Activated CD8-positive, alpha-beta T cell treated with anti-CD3 and anti-CD28 coated beads, Interleukin-2, amount 10 ng/mL, durations not matched to agents 7 days and 5 days (primary cell): Measurements from ENCODE around the gene CPA4. TPM values are rescaled to one million over a fixed set of nuclear protein-coding genes. Genes with fewer than 3 reads are reported as not detected.
A peak's percentile ranks its signal among the peaks of the same experiment; 100 is the strongest.

Experiments
- ATAC-seq: fragments of 150-1000 bp; cut with Tn5 transposase; one replicate; pipeline ENCODE4 v1.10.0; 2021; ENCODE audit warnings: moderate library complexity
- CTCF ChIA-PET: fragments of 350-600 bp; sonication (Branson Sonifier 250); formaldehyde crosslinking; loops from one replicate; lab custom pipeline; 2021; ENCODE audit warnings: antibody characterized with exemption; lab: Charles Lee
- POLR2A ChIA-PET: fragments of 350-600 bp; sonication (Branson Sonifier 250); formaldehyde crosslinking; loops from one replicate; lab custom pipeline; 2021; ENCODE audit warnings: antibody characterized with exemption; lab: Charles Lee
- DNase-seq: peaks from one replicate; pipeline ENCODE4 v3.0.0-alpha.2; 2020
- H3K27ac Mint-ChIP-seq: one replicate; pipeline ENCODE4 v1.8.0; 2021; ENCODE audit warnings: mild to moderate bottlenecking, mixed read lengths
- H3K27me3 Mint-ChIP-seq: one replicate; pipeline ENCODE4 v1.8.0; 2021; ENCODE audit warnings: low read depth, mixed read lengths
- H3K36me3 Mint-ChIP-seq: one replicate; pipeline ENCODE4 v1.8.0; 2021; ENCODE audit warnings: low read depth, mixed read lengths
- H3K4me1 Mint-ChIP-seq: one replicate; pipeline ENCODE4 v1.8.0; 2021; ENCODE audit warnings: low read depth, mixed read lengths
- H3K4me3 Mint-ChIP-seq: one replicate; pipeline ENCODE4 v1.8.0; 2021; ENCODE audit warnings: mild to moderate bottlenecking, mixed read lengths
- H3K9me3 Mint-ChIP-seq: one replicate; pipeline ENCODE4 v1.8.0; 2022; ENCODE audit warnings: mixed read lengths; ENCODE audit not compliant: insufficient read depth
- total RNA-seq, 2 experiments: library from RNA; stranded (reverse); gene quantifications; one replicate each; pipeline ENCODE4 v1.2.3, GENCODE V29; 2021

CPA4 gene
- total RNA-seq, 2 experiments from 2014 or later = not detected

GRCh38 chr7:130268463-130269317 lies 24.3 kb upstream of the CPA4 start:
- ATAC-seq (no peak), DNase-seq (no peak)
- H3K4me1 Mint-ChIP-seq = peaks cover 8% of the 10 kb centered on the region
- H3K4me3 Mint-ChIP-seq = no peak overlapping the region
- no peak overlapping the region for H3K27ac Mint-ChIP-seq
- ChIA-PET CTCF (no interaction called here), POLR2A (no interaction called here)
- no peaks in the 10 kb centered on the region for H3K9me3 Mint-ChIP-seq
- peaks cover 3% of the 10 kb centered on the region for H3K27me3 Mint-ChIP-seq
- H3K36me3 Mint-ChIP-seq = no peaks in the 10 kb centered on the region

- H3K4me3 Mint-ChIP-seq = no peak overlapping the region
- ATAC-seq = no peak
- peaks cover 8% of the 10 kb centered on the region for H3K4me1 Mint-ChIP-seq
Measured at GRCh38 chr7:130269318-130269694, 23.7 kb upstream of the CPA4 start.

DNA sequence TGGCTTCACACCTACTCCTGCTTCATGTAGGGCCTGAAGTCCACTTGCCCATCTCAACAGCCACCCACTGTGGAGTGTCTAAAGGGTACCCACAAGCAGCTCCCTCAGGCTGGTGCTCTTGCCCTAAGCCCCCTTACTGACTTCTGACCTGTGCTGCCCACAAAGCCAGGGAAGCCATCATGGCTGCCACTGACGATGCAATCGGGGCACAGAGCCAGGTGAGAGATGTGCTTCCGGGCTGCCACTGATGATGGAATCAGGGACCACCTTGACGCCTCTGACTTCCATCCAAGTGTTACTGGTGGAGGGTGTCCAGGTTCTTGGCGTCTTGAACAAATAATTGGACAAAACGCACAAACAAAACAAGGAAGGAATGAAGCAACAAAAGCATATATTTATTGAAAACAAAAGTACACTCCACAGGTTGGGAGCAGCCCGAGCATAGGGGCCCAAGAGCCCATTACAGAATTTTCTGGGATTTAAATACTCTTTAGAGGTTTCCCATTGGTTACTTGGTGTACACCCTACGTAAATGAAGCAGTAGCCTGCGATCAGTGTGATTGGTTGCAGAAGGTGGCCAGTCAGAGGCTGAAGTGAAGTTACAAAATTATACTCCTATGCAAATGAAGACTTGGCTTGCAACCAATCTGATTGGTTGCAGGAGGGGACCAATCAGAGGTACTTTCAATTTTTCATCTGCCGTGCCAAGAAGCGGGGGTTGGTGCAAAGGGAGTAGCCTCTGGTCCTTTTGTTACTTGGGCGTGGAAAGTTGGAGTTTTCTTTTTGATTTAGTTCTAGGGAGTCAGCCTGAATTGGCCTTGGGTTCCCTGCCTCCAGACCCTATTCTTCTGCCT lies 21.8 kb upstream of the CPA4 start:
- ATAC-seq = no peak
- POLR2A ChIA-PET = interaction anchor here (0.6 kb wide), 1 partner anchor 146 kb away, joined by 3 read pairs; no protein-coding TSS in a partner anchor

More at GRCh38 chr7:130269318-130269694, 23.7 kb upstream of the CPA4 start:
- Mint-ChIP-seq H3K27me3 (peaks cover 6% of the 10 kb centered on the region), H3K36me3 (no peaks in the 10 kb centered on the region), H3K9me3 (no peaks in the 10 kb centered on the region), H3K27ac (no peak overlapping the region)
- DNase-seq = no peak
- POLR2A ChIA-PET = no interaction called here
- CTCF ChIA-PET = no interaction called here

DNA sequence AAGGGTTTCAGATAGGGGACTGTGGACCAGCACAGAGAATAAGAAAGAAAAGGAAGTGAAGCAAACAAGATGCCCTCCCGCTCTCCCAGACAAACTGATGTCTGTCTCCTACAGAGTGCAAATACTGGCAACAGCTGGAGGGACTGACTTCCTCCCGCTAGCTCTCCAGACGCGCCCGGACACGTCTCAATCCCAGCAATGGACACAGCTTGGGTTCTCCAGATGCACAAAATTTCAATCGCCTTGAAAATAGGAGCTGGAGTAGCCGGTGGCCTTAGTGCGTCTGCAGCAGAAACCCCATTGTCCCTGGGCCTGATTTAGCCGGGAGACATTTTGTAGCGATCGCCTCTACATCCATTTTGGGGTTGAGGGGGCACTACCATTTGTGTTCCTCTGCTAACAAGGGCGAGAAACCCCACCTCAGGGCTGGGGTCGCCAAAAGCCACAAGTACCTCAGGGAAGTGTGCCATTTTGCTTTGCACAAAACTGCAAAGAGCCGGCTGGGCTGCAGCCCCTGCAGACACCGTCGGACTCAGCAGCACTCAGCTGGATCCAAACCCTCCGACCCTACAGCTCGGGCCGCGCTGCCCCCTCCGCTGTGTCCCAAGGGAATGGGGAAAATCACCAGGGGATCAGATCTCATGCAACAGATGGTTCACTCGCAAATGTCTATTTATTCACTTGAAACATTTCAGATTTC lies 20.4 kb upstream of the CPA4 start:
- ATAC-seq (no peak), DNase-seq (no peak)
- ChIA-PET CTCF (no interaction called here), POLR2A (interaction anchor here (0.6 kb wide), 1 partner anchor 84 kb away, joined by 3 read pairs; no protein-coding TSS in a partner anchor)
- H3K9me3 Mint-ChIP-seq = no peaks in the 10 kb centered on the region
- H3K36me3 Mint-ChIP-seq = no peaks in the 10 kb centered on the region
- no peak overlapping the region for H3K4me3 Mint-ChIP-seq
- H3K4me1 Mint-ChIP-seq = peaks cover 8% of the 10 kb centered on the region
- H3K27ac Mint-ChIP-seq = no peak overlapping the region
- peaks cover 6% of the 10 kb centered on the region for H3K27me3 Mint-ChIP-seq

More for the DNA sequence above, 21.8 kb upstream of the CPA4 start:
- DNase-seq = no peak
- Mint-ChIP-seq H3K27ac (no peak overlapping the region), H3K4me3 (no peak overlapping the region), H3K9me3 (no peaks in the 10 kb centered on the region), H3K27me3 (peaks cover 8% of the 10 kb centered on the region), H3K4me1 (peaks cover 8% of the 10 kb centered on the region), H3K36me3 (no peaks in the 10 kb centered on the region)
- CTCF ChIA-PET = no interaction called here

DNA sequence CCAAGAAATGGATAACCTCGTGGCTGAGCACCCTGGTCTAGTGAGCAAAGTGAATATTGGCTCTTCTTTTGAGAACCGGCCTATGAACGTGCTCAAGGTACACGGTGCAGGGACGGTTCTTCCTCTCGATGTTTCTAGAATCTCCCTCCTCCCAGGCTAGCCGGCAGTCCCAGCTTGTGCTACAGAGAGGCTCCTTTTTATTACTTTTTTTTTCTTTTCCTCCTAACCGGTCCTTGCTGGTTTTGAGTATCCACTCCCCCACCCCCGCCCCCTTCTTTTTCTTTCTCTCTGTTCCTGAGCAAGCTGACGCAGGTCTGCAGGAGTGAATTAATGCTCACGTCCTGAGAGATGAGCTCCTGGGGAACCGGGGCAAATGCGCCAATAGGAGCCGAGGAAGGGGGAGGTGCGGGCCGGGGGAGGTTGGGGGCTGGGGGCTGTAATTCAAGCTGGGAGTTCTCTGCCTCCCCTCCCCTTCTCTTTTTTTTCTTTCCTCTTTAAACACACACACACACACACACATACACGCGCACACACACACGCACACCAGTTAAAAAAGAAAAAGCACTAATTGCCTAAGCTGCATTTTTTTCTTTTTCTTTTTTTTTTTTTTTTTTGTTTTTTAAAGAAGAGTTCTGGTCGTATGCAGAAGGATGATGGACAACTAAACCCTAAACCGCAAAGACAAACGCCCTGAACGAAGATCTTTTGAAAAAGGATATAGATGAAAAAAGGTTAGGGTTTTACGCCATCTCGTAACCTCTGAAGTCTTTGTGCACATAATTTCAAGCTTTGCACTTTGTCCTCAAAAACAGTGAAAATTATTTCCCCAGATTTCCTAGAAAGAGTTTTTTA lies 19.7 kb upstream of the CPA4 start:
- POLR2A ChIA-PET = interaction anchor here (0.5 to 0.6 kb wide), 3 partner anchors 83 to 702 kb away, joined by 3 read pairs; no protein-coding TSS in a partner anchor
- Mint-ChIP-seq H3K4me3 (peak overlapping the region; percentile 42), H3K27ac (no peak overlapping the region), H3K4me1 (peaks cover 8% of the 10 kb centered on the region), H3K36me3 (no peaks in the 10 kb centered on the region), H3K9me3 (no peaks in the 10 kb centered on the region), H3K27me3 (peaks cover 6% of the 10 kb centered on the region)
- ATAC-seq (no peak), DNase-seq (peak; percentile 24)
- CTCF ChIA-PET = interaction anchor here (0.6 kb wide), 1 partner anchor 485 kb away, joined by 3 read pairs; no protein-coding TSS in a partner anchor

DNA sequence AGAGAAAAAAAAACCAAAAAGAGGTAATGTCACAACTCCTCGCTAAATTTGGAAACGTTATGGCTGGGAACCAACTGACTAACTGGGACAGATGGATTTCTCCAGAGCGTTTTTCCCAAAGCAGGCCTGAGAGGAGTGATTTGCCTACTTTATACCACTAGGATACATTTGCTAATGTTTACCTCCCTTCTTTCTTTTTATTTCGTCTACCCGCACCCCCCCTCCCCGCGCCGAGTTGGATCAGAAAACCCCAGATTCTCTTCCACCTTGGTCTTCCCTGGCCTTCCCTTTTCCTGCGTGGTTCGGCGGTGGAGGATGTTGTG lies 19.1 kb upstream of the CPA4 start:
- Mint-ChIP-seq H3K9me3 (no peaks in the 10 kb centered on the region), H3K36me3 (no peaks in the 10 kb centered on the region), H3K4me3 (no peak overlapping the region), H3K4me1 (peaks cover 8% of the 10 kb centered on the region), H3K27me3 (peaks cover 6% of the 10 kb centered on the region), H3K27ac (no peak overlapping the region)
- POLR2A ChIA-PET = interaction anchor here (0.5 kb wide), 1 partner anchor 702 kb away, joined by 3 read pairs; no protein-coding TSS in a partner anchor
- DNase-seq (no peak), ATAC-seq (no peak)
- CTCF ChIA-PET = no interaction called here

DNA sequence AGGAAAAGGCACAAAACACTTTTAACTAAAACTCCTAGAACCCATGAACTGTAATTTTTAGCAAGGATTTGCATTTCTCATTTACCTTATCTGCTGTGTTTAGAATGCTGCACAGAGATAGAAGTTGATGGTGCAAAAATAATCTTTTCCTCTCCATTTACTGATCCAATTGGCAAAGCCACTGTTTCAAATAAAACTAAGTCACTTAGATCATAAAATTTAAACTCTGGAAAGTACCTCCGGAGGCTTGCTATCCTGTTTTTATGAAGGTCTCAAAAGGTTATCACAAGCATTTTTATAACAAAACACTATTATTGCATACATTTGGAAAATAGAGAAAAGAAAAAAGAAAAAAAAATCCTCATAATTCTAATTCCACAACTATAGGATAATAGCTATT lies 18.7 kb upstream of the CPA4 start:
- ATAC-seq = no peak
- DNase-seq = no peak
- Mint-ChIP-seq H3K4me3 (no peak overlapping the region), H3K27me3 (peaks cover 6% of the 10 kb centered on the region), H3K4me1 (peaks cover 8% of the 10 kb centered on the region), H3K9me3 (no peaks in the 10 kb centered on the region), H3K36me3 (no peaks in the 10 kb centered on the region), H3K27ac (no peak overlapping the region)
- ChIA-PET POLR2A (no interaction called here), CTCF (no interaction called here)

DNA sequence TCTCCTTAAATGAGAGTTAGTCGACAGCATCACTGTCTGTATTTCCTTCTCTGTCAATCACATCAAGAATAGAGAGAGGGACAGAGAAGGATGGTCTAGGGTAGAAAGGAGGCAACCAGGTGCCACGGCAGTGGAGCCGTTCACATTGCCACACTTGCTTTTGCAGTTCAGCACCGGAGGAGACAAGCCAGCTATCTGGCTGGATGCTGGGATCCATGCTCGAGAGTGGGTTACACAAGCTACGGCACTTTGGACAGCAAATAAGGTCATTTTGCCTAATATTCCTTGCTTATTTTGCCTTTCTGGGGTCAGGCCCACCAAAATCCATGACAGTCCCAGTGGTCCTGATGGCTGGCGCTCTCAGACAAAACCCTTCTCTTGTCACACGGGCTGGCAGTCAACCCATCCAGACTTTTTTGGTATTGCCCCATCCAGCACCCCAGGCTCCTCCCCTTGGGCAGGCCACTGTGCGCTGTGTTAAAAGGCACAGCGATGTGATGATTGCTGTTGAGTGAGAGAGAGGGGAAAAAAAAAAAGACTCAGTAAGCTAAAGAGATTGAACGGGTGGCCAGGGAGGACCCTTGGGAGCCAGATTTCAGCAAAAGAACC lies 17.9 kb upstream of the CPA4 start:
- Mint-ChIP-seq H3K4me1 (peaks cover 8% of the 10 kb centered on the region), H3K9me3 (no peaks in the 10 kb centered on the region), H3K27me3 (peaks cover 6% of the 10 kb centered on the region), H3K36me3 (no peaks in the 10 kb centered on the region), H3K27ac (no peak overlapping the region), H3K4me3 (no peak overlapping the region)
- ChIA-PET CTCF (no interaction called here), POLR2A (no interaction called here)
- DNase-seq (no peak), ATAC-seq (no peak)

DNA sequence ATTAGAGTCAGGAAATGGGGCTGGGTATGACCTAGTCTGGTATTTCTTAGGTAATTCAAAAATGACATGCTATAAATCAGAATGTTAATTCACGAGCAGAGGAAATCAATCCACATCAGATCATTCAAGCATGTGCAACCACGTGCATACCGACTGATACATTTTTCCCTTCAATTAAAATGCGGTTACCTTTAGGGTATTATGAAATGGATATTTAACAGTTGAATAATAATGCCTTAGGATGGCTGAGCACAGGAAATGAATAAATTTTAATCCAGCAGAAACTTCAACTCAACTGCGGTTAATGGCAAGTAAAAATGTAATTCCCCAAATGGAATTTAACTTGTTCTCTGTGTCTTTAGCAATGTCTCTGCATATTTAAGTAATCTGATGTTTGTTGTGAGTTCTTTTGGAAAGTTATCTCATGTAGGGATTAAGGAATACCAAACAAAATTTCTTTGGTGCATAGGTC lies 17.1 kb upstream of the CPA4 start:
- H3K4me3 Mint-ChIP-seq = no peak overlapping the region
- no peak overlapping the region for H3K27ac Mint-ChIP-seq
- no peaks in the 10 kb centered on the region for H3K9me3 Mint-ChIP-seq
- ChIA-PET CTCF (no interaction called here), POLR2A (no interaction called here)
- DNase-seq (no peak), ATAC-seq (no peak)
- H3K4me1 Mint-ChIP-seq = peaks cover 8% of the 10 kb centered on the region
- peaks cover 6% of the 10 kb centered on the region for H3K27me3 Mint-ChIP-seq
- H3K36me3 Mint-ChIP-seq = no peaks in the 10 kb centered on the region

DNA sequence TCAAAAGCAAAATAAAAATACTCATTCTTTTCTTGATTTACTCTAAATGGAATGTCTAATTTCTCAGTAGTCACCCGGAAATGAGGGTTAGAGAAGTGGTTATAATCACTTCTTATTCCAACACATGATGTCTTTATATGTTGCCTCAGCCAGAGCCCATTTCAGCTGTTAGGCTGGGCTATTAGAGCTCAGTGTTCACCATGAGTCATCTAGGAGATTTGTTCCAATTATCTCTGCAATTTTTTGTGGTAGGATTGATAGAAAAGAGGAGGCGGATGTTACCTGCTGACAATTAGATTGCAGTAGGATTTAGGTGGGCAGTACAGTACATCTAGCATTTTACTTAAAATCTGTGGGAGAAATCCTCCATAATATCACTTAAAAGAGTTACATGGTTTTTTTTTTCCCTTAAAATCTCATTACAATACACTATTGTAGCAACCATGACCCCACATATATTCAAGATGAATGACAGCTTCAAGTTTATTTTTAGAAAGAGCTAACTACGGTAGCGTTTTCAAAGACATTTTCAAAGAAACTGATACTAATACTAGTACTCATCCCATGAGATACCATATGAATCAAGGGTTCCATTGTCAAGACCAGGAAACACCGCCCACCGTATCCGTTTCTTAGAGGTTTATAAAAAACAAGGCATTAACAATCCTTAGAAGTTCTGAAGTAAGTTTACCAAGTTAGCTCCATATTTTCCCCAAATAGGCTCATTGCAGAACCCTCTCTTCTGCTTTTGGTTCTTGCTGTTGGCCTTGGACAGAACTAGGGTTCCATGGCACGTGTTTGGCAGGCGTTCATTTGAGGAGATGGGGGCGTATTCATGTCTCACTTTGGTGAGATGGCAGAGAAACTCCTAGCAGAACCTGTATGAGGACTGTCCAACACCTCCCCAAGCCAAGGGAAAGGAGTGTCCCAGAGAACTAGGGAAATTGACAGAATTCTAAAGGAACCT lies 15.9 kb upstream of the CPA4 start:
- no peak for ATAC-seq
- Mint-ChIP-seq H3K4me1 (peaks cover 8% of the 10 kb centered on the region), H3K36me3 (no peaks in the 10 kb centered on the region), H3K27me3 (peaks cover 6% of the 10 kb centered on the region), H3K27ac (no peak overlapping the region), H3K4me3 (no peak overlapping the region), H3K9me3 (no peaks in the 10 kb centered on the region)
- POLR2A ChIA-PET = no interaction called here
- CTCF ChIA-PET = interaction anchor here (1.0 to 1.1 kb wide), 2 partner anchors 205 to 481 kb away, joined by 3 read pairs; no protein-coding TSS in a partner anchor
- DNase-seq = no peak
